Fibroblast of villous mesenchyme (primary cell): ENCODE results near the gene ZNF345. TPM values are rescaled to one million over a fixed set of nuclear protein-coding genes. Genes with fewer than 3 reads are reported as not detected.

Experiments used
- DNase-seq: peaks from one replicate; pipeline ENCODE4 v3.0.0-alpha.2; 2010; ENCODE audit warnings: low read depth
- H3K4me3 ChIP-seq: 2 replicates; pipeline ENCODE4 v1.5.1; 2011; ENCODE audit warnings: low read depth, mild to moderate bottlenecking, low read length
- total RNA-seq: library from RNA; depleted of rRNA; stranded (reverse); fragments of >200 nt; gene quantifications from 2 replicates; pipeline ENCODE4 v1.2.3, GENCODE V29; 2012
- TF ChIP-seq, protein P1 (sequence below): IDR thresholded peaks from 2 replicates; pipeline ENCODE4 v1.5.1; 2012; ENCODE audit warnings: low read depth, mild to moderate bottlenecking, low read length; ENCODE audit not compliant: insufficient read depth

Gene ZNF345
- total RNA-seq = 2.3 and 6.0 TPM in 2 replicates

DNA sequence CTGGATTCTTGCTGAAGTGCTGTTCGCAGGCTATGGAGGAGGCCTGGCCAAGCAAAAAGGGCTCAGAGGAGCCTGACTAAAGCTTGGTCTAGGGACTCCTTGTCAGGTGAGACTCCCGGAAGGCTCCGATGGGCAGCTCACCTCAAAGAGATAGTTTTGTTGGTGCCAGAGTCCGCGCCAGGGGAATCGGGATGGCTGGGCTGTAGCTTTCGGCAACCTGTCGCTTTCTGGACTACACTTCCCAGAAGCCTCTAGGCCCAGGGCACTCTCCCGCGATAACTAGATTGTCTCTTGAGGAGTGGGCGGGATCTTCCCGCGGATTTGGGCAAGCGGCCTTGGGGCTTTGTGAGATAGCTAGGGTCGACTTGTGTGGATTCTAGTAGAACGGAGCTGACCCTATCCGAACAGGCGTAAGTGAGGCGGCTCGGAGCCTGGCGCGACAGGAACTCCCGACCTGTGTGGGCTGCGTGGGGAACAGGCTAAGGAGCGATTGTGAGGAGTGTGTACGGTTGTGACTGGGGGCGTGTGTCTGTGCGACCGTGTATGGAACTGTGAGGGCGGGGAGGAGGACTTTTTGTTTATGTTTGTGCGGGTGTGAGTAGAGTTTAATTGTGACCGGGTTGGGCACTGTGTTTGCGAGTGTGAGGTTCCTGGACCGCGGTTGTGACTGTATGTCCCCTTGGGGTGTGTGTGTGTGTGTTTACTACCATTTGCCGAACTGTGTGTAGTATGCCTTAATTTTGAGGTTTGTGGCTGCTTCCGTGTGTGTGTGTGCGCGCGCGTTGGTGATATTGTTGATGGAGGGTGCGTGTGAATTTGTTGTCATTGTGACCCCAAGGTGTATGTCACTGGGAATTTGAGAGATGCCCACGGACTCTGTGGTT lies at the start of gene ZNF345:
Gene ZNF345 (plus strand): TSS at position 318 of the 884 bp plus-strand sequence. CDS start 25,955 bp downstream, outside the sequence.
- H3K4me3 ChIP-seq = peak within 1 kb of the TSS; percentile 86
- peak; percentile 96 for DNase-seq
- TF ChIP-seq, protein P1, sequence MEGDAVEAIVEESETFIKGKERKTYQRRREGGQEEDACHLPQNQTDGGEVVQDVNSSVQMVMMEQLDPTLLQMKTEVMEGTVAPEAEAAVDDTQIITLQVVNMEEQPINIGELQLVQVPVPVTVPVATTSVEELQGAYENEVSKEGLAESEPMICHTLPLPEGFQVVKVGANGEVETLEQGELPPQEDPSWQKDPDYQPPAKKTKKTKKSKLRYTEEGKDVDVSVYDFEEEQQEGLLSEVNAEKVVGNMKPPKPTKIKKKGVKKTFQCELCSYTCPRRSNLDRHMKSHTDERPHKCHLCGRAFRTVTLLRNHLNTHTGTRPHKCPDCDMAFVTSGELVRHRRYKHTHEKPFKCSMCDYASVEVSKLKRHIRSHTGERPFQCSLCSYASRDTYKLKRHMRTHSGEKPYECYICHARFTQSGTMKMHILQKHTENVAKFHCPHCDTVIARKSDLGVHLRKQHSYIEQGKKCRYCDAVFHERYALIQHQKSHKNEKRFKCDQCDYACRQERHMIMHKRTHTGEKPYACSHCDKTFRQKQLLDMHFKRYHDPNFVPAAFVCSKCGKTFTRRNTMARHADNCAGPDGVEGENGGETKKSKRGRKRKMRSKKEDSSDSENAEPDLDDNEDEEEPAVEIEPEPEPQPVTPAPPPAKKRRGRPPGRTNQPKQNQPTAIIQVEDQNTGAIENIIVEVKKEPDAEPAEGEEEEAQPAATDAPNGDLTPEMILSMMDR = no peak

- no peak for DNase-seq
- no peak overlapping the region for H3K4me3 ChIP-seq
- TF ChIP-seq, protein P1 = no peak
Measured at GRCh38 chr19:36805364-36805763, 45.3 kb upstream of the ZNF345 start.

DNA sequence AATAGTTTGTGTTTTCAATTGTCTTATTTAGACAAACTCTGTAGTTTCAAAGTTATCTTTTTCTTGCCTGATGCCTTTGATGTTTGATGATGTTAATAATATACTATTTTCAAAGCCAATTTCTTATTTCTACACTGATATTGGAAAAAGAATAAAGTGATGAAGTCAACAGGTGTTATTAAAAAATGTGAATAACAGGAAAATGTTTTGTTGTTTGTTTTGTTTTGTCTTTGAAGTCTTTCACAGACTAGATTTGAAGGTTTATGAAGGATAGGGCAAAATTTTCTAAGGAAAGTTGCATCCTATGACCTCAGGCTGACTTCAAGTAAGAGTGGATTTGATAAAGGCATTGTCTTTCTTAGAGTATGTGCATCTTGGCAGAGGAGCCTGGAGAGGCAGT lies 43.6 kb upstream of the ZNF345 start:
- DNase-seq = no peak
- TF ChIP-seq, protein P1 = no peak
- H3K4me3 ChIP-seq = no peak overlapping the region

DNA sequence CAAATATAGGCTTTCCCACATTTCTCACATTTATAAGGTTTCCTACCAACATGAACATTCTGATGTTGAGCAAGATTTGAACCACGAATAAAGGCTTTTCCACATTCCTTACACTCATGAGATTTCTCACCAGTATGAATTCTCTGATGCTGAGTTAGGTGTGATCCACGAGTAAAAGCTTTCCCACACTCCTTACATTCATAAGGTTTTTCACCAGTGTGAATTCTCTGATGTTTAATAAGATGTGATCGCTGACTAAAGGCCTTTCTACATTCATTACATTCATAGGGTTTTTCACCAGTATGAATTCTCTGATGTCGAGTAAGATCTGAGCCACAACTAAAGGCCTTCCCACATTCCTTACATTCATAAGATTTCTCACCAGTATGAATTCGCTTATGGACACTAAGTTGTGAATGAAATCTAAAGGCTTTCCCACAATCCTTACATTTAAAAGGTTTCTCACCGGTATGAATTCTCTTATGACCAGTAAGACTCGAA lies 31.5 kb upstream of the ZNF345 start:
- TF ChIP-seq, protein P1 = no peak

DNA sequence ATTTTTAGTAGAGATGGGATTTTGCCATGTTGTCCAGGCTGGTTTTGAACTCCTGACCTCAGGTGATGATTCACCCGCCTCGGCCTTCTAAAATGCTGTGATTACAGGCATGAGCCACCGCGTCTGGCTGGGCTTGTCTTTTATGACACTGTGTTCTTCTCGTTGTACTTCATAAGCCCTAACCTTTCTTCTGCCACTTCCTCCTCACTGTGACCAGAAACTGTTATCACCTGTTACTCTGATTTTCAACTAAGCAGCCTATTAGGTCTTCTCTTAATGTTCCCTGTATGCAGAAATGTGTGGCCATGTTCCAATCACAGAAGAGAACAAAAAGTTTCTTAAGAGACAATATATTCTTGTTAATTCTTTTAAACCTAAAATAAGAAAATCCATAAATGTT lies 28.9 kb upstream of the ZNF345 start:
- H3K4me3 ChIP-seq = no peak overlapping the region
- no peak for DNase-seq
- TF ChIP-seq, protein P1 = no peak

More for the DNA sequence above, 31.5 kb upstream of the ZNF345 start:
- no peak overlapping the region for H3K4me3 ChIP-seq
- DNase-seq = no peak

- TF ChIP-seq, protein P1 = no peak
- DNase-seq = no peak
- H3K4me3 ChIP-seq = no peak overlapping the region
Measured at GRCh38 chr19:36833430-36833829, 17.2 kb upstream of the ZNF345 start.
